A673 (cell line): ENCODE data around the gene MICAL3.

ENCODE experiments used
- EZH2 ChIP-seq: fragments of 200-600 bp; sonication (generic); IDR thresholded peaks from 2 replicates; pipeline ENCODE4 v1.6.1; 2017; ENCODE audit warnings: borderline replicate concordance, low read depth, mild to moderate bottlenecking, mixed read lengths, antibody characterized with exemption, low read length; ENCODE audit not compliant: poor library complexity, severe bottlenecking
- TF ChIP-seq, protein P1 (sequence below): fragments of 300-800, 200-600 bp; sonication (generic); conservative IDR thresholded peaks from 2 replicates; pipeline ENCODE4 v1.5.1; 2017; ENCODE audit warnings: low read depth, mild to moderate bottlenecking, antibody characterized with exemption, low read length, moderate library complexity, mixed read lengths

DNA sequence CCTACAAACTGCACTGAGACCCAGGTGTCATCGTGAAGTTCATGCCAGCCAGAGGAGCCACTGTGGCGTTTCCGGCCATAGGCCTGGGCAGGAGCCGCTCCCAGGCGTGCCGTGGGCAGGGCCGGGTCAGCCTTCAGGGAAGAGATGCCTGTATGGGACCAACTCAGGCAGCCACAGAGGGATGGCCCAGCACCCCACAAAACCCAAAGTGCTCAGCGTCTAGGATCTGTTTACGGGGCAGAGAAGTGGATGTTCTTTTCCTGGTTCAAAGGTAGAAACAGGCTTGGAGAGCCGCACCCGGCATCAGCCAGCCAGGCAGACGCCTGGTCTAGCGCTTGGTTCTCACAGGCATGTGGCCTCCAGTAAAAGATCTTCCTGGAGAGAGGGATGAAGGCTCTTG lies 241.7 kb downstream of the MICAL3 start:
- TF ChIP-seq, protein P1, sequence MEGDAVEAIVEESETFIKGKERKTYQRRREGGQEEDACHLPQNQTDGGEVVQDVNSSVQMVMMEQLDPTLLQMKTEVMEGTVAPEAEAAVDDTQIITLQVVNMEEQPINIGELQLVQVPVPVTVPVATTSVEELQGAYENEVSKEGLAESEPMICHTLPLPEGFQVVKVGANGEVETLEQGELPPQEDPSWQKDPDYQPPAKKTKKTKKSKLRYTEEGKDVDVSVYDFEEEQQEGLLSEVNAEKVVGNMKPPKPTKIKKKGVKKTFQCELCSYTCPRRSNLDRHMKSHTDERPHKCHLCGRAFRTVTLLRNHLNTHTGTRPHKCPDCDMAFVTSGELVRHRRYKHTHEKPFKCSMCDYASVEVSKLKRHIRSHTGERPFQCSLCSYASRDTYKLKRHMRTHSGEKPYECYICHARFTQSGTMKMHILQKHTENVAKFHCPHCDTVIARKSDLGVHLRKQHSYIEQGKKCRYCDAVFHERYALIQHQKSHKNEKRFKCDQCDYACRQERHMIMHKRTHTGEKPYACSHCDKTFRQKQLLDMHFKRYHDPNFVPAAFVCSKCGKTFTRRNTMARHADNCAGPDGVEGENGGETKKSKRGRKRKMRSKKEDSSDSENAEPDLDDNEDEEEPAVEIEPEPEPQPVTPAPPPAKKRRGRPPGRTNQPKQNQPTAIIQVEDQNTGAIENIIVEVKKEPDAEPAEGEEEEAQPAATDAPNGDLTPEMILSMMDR, result no peak
- TF ChIP-seq EZH2, result no peak
